COLO829 (cell line): Measurements from ENCODE around the gene RPL10.

Experiments used
- DNase-seq: peaks from one replicate; pipeline ENCODE4 v3.0.0; 2012; ENCODE audit warnings: low spot score

Gene RPL10

DNA sequence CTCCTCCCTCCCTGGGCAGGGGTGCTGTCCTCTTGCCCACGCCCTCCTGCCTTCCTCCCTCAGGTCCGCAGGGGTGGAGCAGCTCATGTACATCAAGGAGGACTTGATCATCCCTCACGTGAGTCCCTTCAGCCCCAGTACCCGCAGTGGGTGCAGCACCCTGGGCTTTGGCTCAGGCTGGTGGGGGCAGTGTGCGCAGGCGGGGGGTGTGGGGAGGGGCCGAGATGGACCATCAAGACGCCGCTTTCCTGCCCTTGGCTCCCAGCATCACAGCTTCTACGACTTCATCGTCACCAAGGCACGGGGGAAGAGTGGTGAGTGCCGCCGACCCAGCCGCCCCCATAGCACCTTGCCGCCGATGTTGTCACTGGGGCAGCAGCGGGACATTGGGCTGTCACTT lies 51.4 kb downstream of the RPL10 start:
- no peak for DNase-seq

DNA sequence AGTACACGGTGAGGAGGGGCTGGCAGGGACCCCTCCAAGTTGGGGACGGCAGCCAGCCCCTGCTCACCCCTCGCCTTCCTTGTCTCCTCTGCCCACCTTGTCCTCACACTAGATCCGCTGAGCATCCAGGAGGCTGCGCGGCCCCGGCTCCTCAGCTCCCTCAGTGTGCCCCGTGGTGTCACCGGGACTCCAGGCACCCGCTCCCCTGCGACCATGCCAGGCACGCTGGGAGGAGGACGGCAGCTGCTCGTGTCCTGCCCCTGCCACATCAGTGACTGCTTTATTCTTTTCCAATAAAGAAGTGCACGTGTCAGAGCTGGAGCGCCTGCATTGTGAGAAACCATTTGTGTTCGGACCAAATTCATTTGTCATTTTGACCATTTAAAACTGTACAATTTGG lies 52.1 kb downstream of the RPL10 start:
- no peak for DNase-seq
